HCEC 1CT (cell line): ENCODE measurements around the gene CARM1.
"Not testable (repeated sequence)": the region's sequence is repeated elsewhere in the genome, so short reads cannot be mapped to it uniquely, and the experiment has no call there.

Experiments used
- DNase-seq: peaks from one replicate; pipeline ENCODE4 v3.0.0-alpha.2; 2017

The CARM1 gene

GRCh38 chr19:10848230-10848856, 23.0 kb upstream of the CARM1 start, which contains the start of gene C19orf38:
Gene C19orf38, plus strand, starts transcription at chr19:10848415. Its CDS starts 94 bp downstream, at chr19:10848509.
- DNase-seq: no peak

- no peak for DNase-seq
These were observed 20.7 kb upstream of the CARM1 start for GRCh38 chr19:10850631-10851030.

GRCh38 chr19:10852098-10852800, 19.1 kb upstream of the CARM1 start:
- peak; percentile 82 for DNase-seq

- no peak for DNase-seq
These were observed 18.4 kb upstream of the CARM1 start for GRCh38 chr19:10852941-10853340.

- DNase-seq: no peak
These were observed 16.8 kb upstream of the CARM1 start for GRCh38 chr19:10854350-10855089.

GRCh38 chr19:10855879-10856522, 15.4 kb upstream of the CARM1 start:
- no peak for DNase-seq

GRCh38 chr19:10856899-10857298, 14.5 kb upstream of the CARM1 start:
- not testable (repeated sequence) for DNase-seq

- DNase-seq: peak; percentile 29
These were observed 13.0 kb upstream of the CARM1 start for GRCh38 chr19:10858204-10858828.

GRCh38 chr19:10861103-10861651, 10.2 kb upstream of the CARM1 start:
- peak; percentile 31 for DNase-seq

- DNase-seq: no peak
These were observed 8.7 kb upstream of the CARM1 start for GRCh38 chr19:10862561-10863106.

- DNase-seq: no peak
These were observed 8.1 kb upstream of the CARM1 start for GRCh38 chr19:10863107-10863717.

GRCh38 chr19:10864538-10864899, 6.8 kb upstream of the CARM1 start:
- DNase-seq: peak; percentile 71

- no peak for DNase-seq
These were observed 4.9 kb upstream of the CARM1 start for GRCh38 chr19:10866495-10866894.

- no peak for DNase-seq
These were observed 2.3 kb upstream of the CARM1 start for GRCh38 chr19:10868872-10869547.

GRCh38 chr19:10869872-10870311, 1.5 kb upstream of the CARM1 start:
- not testable (repeated sequence) for DNase-seq

GRCh38 chr19:10870501-10870954, 825 bp upstream of the CARM1 start:
- DNase-seq: no peak

- DNase-seq: no peak
These were observed 575 bp downstream of the CARM1 start for GRCh38 chr19:10871711-10872545.

GRCh38 chr19:10872546-10873107, 1.3 kb downstream of the CARM1 start:
- DNase-seq: no peak

GRCh38 chr19:10874024-10874423, 2.7 kb downstream of the CARM1 start:
- DNase-seq: no peak
